Pancreas (tissue), 10 donors: ENCODE results near the gene ERV3-1. TPM values are rescaled to one million over a fixed set of nuclear protein-coding genes. Genes with fewer than 3 reads are reported as not detected.
"Not testable (repeated sequence)": the region's sequence is repeated elsewhere in the genome, so short reads cannot be mapped to it uniquely, and the experiment has no call there.

ENCODE experiments used
- ATAC-seq, 4 donors: fragments of 200-7000 bp; cut with Tn5 transposase; one replicate each; pipeline versions ENCODE4 v1.8.0 to v1.9.1; 2020; ENCODE audit warnings: mild to moderate bottlenecking in 4 of 4, moderate library complexity in 4 of 4
- DNase-seq, 6 donors: peaks; one replicate each; pipeline ENCODE4 v3.0.0-alpha.2; 2020
- FAIRE-seq: peaks from 2 replicates; lab custom pipeline; 2012; peaks lifted over from hg19 to GRCh38; lab: Jason Lieb, UNC
- H3K27ac ChIP-seq, 4 donors: fragments of 200-600 bp; sonication (generic); 1 replicate in 3 of 4; 2 replicates in 1 of 4; pipeline versions ENCODE4 v1.5.0 to v1.8.0; 2020
- H3K27me3 ChIP-seq, 4 donors: fragments of 200-600 bp; one replicate each; pipeline ENCODE4 v1.8.0; 2021
- H3K36me3 ChIP-seq, 3 donors: fragments of 200-600 bp; sonication (generic) in 1 of 3; one replicate each; pipeline versions ENCODE4 v1.5.0 to v1.8.0; 2020 to 2021
- H3K4me1 ChIP-seq, 3 donors: fragments of 200-600 bp; one replicate each; pipeline ENCODE4 v1.8.0; 2021
- H3K4me3 ChIP-seq, 4 donors: fragments of 200-600 bp; sonication (generic) in 2 of 4; one replicate each; pipeline versions ENCODE4 v1.5.0 to v1.8.0; 2020 to 2021
- H3K9me3 ChIP-seq, 4 donors: fragments of 200-600 bp; one replicate each; pipeline ENCODE4 v1.8.0; 2021
- CTCF ChIP-seq, 4 donors: fragments of 200-600 bp; sonication (generic) in 3 of 4; IDR thresholded peaks; one replicate each; pipeline versions ENCODE4 v1.5.0 to v1.8.0; 2021; ENCODE audit warnings: antibody characterized with exemption in 4 of 4
- WGBS, 2 donors: extraction: QIAGEN DNeasy Blood & Tissue Kit; methylation state at CpG; one replicate each; pipeline ENCODE4 v1.1.7; 2013; 5-methylcytosine and 5-hydroxymethylcytosine counted together
- intact Hi-C, 3 donors: fragments of 100-400 bp; cut with DNase I; formaldehyde crosslinking; loops; one replicate each; pipeline versions ENCODE4 v1.11.1 to v1.14.2; 2022
- polyA plus RNA-seq, 2 donors: library from polyadenylated mRNA; stranded (reverse); fragments of 200-250 nt; gene quantifications; one replicate each; pipeline ENCODE4 v1.2.3, GENCODE V29; 2013
- total RNA-seq, 6 donors: library from RNA; stranded (reverse); fragmentation: NEBNext Ultra II Directional in 4 of 6; extraction: Animal tissue kit (Norgen Biotek cat#: 25700) in 4 of 6; gene quantifications; one replicate each; pipeline versions ENCODE4 v1.2.1 to v1.2.4, GENCODE V29; 2021 to 2023
- donor health status: healthy with polysubstance abuse.
- donor health status: DM: no; HTN: no; CAD: no; lungs with moderate emphysema.
- donor health status: DM: no; HTN: no; CAD: no.
- donor health status: control.
- donor health status: control.
- donor health status: Bipolar disorder and iron deficiency.
- donor health status: DM: yes; HTN: yes; CAD: no.
- donor health status: DM: no; HTN: no; CAD: no.
- donor health status: DM: no; HTN: no; CAD: no.
- donor health status: DM: yes; HTN: yes; CAD: no.

ERV3-1 gene
- total RNA-seq (10 to 100 TPM in 1 of 6 donors, 1 to 10 TPM in 5; 2.7 to 12.7 (median 4.8) TPM), polyA plus RNA-seq (1 to 10 TPM; 3.4 to 4.2 TPM)

- FAIRE-seq, result peak; percentile 51
- Histone ChIP-seq H3K9me3 (no peaks in the 10 kb centered on the region), H3K27ac (peak within 1 kb of the TSS; percentile 64 to 86 (median 80)), H3K4me1 (peaks cover 11 to 12% (median 12%) of the 10 kb centered on the region in 3 donors), H3K27me3 (no peaks in the 10 kb centered on the region), H3K4me3 (peak within 1 kb of the TSS; percentile 75 to 81 (median 80)), H3K36me3 (no peaks in the 10 kb centered on the region)
- ATAC-seq, result peak; percentile 98 to 100 (median 100)
- 0 to 1% methylated on average over 33 of the region's 33 CpGs for WGBS, 2 donors
- intact Hi-C loops, result no loop called here
- DNase-seq, result peak; percentile 90 to 96 (median 94)
- TF ChIP-seq CTCF (IDR thresholded peaks at IDR 0.05), result no peak
These were observed at the start of gene ERV3-1 for GRCh38 chr7:65006094-65006992. ERV3-1 (minus strand) TSS chr7:65006687; CDS start chr7:64993026, 13,661 bp downstream.

DNA sequence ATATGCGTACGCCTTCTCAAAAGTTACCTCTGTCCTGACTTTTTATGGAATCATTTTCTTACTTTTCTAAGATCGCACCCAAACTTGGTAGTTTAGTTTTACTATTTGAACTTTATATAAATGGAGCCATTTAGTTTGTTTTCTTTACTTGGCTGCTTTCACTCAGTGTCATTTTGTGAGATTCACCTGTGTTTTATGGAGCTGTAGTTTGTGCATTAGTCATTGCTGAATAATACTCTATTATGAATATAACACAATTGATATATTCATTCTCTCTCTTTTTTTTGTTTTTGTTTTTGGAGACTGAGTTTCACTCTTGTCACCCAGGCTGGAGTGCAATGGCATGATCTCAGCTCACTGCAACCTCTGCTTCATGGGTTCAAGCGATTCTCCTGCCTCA, 49.3 kb upstream of the ERV3-1 start:
- FAIRE-seq, ATAC-seq, H3K27me3 ChIP-seq, H3K36me3 ChIP-seq, H3K4me1 ChIP-seq, H3K4me3 ChIP-seq, intact Hi-C loops, DNase-seq, H3K9me3 ChIP-seq, H3K27ac ChIP-seq: not testable (repeated sequence)
- 88 to 96% methylated on average over 4 of the region's 4 CpGs for WGBS, 2 donors

GRCh38 chr7:65054466-65054994, 48.0 kb upstream of the ERV3-1 start:
- WGBS, 2 donors, result 51 to 66% methylated on average over 2 of the region's 2 CpGs
- H3K4me3 ChIP-seq, H3K4me1 ChIP-seq, H3K36me3 ChIP-seq, H3K27ac ChIP-seq, intact Hi-C loops, H3K27me3 ChIP-seq, H3K9me3 ChIP-seq, FAIRE-seq, DNase-seq: not testable (repeated sequence)
- peak in 2 of 4 donors; percentile 38 to 50 for ATAC-seq

GRCh38 chr7:65051654-65052053, 45.2 kb upstream of the ERV3-1 start:
- not testable (repeated sequence) for FAIRE-seq

GRCh38 chr7:65051139-65051538, 44.7 kb upstream of the ERV3-1 start:
- intact Hi-C loops, ATAC-seq, H3K27me3 ChIP-seq, H3K4me1 ChIP-seq, H3K9me3 ChIP-seq, DNase-seq, H3K4me3 ChIP-seq, H3K36me3 ChIP-seq, FAIRE-seq, H3K27ac ChIP-seq: not testable (repeated sequence)

More at GRCh38 chr7:65051654-65052053, 45.2 kb upstream of the ERV3-1 start:
- H3K27ac ChIP-seq, H3K9me3 ChIP-seq, ATAC-seq, H3K36me3 ChIP-seq, intact Hi-C loops, DNase-seq, H3K4me1 ChIP-seq, H3K4me3 ChIP-seq, H3K27me3 ChIP-seq: not testable (repeated sequence)
- WGBS, 2 donors, result 100% methylated on average over 1 of the region's 3 CpGs; no CpG with 5 or more reads in 1 of the 2 donors

DNA sequence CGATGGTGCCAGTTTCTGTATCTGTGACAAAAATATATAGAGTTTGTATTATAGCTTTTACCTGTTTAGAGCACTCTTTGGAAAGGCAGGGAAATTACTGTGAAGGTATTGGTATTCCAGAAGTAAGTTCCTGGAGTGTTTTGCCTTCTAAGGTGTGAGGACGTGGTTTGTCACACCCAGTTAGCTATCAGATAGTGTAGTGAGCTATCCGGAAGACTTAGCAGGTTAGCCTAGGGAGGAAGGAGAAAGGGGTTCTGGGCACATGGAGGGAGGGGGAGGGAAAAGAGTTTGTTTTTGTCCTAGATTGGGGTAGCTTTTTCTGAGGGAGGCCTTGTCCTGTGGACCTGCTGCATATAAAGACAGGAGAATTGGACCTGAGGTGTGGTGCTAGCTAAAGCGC, 39.8 kb upstream of the ERV3-1 start:
- H3K4me1 ChIP-seq, FAIRE-seq, H3K4me3 ChIP-seq, intact Hi-C loops, H3K9me3 ChIP-seq, DNase-seq, H3K27ac ChIP-seq, ATAC-seq, H3K27me3 ChIP-seq, H3K36me3 ChIP-seq: not testable (repeated sequence)
- 76 to 85% methylated on average over 4 of the region's 4 CpGs for WGBS, 2 donors

- H3K4me3 ChIP-seq, DNase-seq, intact Hi-C loops, H3K4me1 ChIP-seq, ATAC-seq, H3K9me3 ChIP-seq, H3K27me3 ChIP-seq, H3K27ac ChIP-seq, H3K36me3 ChIP-seq, FAIRE-seq: not testable (repeated sequence)
- 97 to 98% methylated on average over 2 of the region's 2 CpGs for WGBS, 2 donors
These were observed 39.1 kb upstream of the ERV3-1 start for GRCh38 chr7:65045589-65045988.

DNA sequence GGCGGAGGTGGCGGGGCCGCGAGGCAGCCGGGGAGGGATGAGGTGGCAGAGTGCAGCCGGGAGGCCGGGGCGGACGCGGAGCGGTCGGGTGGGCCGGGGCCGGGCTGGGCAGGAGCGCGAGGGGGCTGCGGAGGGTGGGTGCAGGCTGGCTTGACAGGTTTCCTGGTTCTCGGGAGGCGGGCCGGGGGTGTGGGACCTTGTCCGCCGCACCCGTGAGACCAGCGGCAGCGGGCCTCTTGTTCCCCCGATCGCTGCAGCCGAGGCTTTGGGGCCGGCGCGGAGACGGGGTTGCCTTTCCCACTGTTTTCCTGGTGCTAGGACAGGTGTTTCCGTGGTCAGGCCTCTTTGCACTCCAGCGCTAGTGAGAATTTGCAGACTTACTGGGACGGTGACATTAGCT, 32.3 kb upstream of the ERV3-1 start:
- intact Hi-C loops, result not testable (repeated sequence)

More for the DNA sequence above, 32.3 kb upstream of the ERV3-1 start:
- WGBS, 2 donors, result 0 to 2% methylated on average over 11 to 34 of the region's 35 CpGs
- H3K27ac ChIP-seq, result peak overlapping the region; percentile 68 to 86 (median 78)
- H3K9me3 ChIP-seq, FAIRE-seq, H3K36me3 ChIP-seq, H3K27me3 ChIP-seq: not testable (repeated sequence)
- peaks cover 0 to 12% (median 0%) of the 10 kb centered on the region in 3 donors for H3K4me1 ChIP-seq
- DNase-seq (peak; percentile 35 to 81 (median 56)), ATAC-seq (peak; percentile 22 to 45 (median 27))
- peak overlapping the region; percentile 28 to 67 (median 54) for H3K4me3 ChIP-seq
